ENCODE results near the gene ARHGAP24.

ARHGAP24 gene

DNA sequence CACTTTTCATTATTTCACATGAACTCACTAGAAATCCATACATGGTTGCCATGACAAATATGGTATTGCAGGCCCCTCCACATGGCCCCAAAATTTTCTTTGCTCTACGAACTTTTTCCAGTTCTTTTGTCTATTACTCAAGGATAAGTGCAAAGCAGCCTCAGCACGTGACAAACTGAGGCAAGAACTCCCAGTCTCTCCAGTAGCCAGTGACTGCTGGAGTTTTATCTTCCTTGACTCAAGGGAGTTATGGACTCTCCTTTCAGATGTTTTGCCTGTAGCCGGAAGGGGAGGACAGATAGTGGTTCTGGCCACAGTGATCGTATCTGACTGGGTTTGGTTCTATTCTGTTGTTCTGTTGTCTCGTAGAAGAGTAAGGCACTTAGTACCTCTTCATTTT is 105.5 kb downstream of the ARHGAP24 start:
- no peak for DNase-seq (ENCODE audit: low read depth in 2 of 2)

DNA sequence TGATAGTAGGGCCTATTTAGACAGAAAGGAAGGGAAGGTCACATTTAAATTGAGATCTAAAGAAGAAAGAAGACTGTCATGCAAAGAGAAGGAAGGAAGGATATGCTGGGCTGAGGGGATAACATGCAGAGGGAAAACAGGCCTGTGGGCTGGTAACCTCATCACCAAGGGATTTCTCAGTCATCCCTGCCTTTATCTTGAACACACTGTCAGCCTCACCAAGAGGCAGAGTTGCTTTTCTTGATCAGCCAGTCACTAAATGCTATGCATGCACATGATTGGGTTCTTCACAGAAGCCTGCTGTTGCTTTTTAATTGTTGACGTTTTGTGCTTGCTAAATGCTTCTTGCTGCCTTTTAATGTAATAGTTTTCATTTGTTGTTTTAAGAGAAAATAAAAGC is 113.0 kb downstream of the ARHGAP24 start:
- no peak for DNase-seq (ENCODE audit: low read depth in 2 of 2)

DNA sequence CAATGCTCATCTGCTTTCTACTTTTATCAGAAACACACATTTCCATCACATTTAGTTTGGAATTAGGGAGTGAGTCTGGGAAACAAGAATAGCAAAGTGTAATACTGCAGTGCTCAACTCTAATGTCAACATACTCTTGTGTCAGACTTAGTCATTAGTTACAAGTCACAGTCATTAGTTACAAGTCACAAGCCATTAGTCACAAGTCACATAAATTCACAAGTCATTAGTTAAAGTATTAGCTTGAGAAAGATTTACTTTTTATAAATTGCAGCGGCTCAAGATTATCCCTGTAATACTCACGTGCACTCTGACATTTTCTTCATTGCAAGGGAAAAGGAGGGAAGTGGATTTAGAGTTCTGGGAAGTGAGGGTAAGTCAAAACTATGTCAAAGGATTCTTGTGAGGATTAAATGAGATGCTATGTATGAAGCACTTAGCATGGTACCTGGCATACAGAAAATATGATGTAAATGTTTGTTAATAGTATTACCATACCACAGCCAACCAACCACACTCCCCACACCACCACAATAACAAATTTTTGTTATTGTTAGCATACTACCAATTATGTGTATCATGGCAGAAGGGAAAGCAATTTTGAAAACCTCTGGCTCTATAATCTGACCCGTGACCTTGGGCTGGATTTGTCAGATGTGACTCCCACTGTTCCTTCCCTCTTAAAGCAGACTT is 116.6 kb downstream of the ARHGAP24 start:
- DNase-seq (ENCODE audit: low read depth in 2 of 2): no peak

DNA sequence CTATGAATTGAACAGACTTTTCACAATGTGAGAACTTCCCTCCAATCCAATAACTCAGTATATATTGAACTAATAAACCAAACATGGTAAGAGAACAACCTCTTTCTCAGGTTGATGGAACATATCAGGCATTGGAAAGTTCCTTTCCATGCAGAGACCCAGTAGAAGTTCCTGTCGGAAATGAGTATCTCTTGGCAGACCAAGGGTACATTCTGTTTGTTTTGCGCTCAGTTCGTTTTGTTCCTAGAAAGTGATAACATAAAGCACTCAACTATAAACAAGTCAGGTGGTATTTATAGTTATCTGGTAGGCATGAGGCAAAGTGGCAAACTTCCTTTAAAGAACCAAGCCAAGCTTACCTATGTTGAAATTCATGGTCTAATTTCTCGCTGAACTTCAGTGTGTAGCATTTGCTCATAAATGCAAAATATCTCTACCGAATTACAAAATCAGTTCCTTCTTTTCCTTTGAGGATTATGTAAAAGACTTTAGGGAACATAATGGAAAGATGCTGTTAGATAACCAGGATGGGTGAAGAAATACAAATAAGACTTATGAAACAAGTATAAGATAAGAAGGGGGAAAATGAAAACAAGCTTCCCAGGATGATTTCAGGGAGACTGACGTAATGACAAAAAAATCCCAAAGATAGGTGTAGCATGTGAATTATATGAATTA is 120.3 kb downstream of the ARHGAP24 start:
- DNase-seq (ENCODE audit: low read depth in 2 of 2): no peak

DNA sequence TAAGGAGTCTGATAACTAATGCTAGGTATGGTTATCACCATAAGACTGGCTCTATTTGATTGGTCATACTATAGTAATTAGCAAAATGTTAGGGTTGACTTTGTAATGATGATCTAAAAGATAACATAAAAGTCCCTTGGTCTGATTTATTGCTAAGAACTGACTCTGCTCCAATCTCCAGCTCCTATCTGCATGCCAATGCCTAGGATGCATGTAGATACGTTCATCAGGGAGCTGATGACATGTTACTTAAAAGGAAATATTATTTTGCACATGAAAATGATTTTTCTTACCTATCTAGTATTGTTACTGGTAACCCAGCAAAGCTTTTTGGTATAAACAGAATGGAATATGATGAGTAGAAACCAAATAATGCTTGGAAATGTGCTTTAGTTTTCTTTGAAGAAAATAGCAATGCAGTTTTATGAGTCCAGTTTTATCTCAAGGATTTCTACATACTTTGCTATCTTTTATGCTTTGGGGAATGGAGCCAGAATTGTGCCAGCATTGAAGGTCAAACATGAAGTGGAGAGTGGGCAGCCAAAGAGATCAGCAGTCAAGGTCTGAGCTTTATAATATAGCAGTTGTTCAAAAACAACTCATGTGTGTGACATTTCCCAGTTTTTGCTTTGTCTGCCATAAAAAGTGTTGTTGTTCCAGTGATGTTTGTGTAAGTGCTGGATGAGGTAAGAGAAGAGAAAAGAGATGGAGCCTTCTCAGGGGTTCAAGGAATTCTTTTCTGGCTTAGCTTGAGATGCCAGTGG is 121.0 kb downstream of the ARHGAP24 start:
- DNase-seq (ENCODE audit: low read depth in 2 of 2): no peak

DNA sequence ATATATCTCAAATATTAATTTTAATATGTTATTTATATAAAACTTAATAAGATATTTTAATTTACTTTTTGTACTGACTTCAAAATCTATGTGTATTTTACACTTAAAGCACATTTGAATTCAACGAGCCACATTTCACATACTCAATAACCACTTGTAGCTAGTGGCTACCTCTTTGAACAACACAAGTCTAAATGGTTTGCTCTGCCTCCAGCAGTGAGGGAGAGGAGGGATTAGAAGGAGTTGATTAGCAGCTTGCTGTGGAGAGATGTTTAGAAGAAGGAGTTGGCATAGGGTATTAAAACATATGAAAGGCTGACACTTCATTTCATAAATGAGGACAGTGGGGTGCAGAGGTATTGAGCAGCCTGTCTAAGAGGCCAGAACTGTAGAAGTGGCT is 124.0 kb downstream of the ARHGAP24 start:
- no peak for DNase-seq (ENCODE audit: low read depth in 2 of 2)

DNA sequence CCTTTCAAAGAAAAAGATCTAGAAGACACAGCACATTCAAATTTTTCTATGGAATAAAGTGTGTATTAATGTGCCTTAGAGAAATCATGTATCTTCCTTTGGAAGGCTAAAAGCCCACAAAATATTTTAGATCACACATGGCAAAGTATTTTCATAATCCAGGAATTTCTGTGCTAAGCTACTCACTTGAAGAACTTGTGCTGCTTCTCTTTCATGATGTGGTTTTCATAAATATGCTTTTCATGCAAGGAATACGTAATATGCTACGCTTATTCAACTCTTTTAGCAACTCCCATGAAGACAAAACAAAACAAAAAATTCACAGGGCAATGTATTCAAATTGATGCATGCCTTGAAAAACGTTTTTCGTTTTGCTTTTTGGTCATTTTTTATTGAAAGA is 125.6 kb downstream of the ARHGAP24 start:
- no peak for DNase-seq (ENCODE audit: low read depth in 2 of 2)

DNA sequence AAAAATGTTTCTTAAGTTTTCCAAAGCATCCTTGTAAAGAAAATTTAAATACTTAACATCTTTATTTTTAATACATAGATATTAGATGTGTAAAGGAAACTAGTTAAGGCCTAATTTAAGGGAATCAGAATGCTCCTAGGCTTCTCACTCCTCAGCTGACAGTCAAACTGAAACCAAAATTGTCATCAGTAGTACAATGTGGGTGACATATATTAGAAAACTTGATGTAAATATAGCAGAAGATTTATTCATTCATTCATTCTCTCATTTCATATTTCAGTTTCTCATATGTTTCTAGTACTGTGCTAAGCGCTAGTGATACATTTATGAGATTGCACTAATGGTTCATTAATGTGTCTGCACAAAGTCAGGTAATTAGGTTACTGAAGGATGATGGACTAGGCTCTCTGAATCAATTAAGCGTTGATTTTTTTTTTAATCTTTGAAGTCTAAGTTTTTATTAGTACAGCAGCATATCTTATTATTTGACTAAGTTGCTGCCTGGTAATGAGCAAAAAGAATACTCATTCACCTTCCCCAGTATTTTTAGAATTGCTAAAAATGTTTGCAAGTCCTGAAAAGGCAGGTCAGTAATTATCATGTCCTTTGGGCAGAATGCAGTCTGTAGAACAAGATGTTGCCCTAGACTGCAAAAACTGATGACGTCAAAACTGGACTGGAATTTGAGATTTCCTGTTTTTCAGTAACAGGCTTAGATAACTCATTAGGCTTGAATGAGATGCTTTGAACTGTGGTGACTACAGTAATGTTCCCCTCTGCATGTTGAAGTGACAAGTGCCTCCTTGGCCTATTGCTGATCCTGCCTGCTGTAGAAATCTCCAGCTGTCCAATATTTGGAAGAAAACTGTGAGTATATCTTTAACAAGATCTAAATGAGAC is 128.7 kb downstream of the ARHGAP24 start:
- no peak for DNase-seq (ENCODE audit: low read depth in 2 of 2)

DNA sequence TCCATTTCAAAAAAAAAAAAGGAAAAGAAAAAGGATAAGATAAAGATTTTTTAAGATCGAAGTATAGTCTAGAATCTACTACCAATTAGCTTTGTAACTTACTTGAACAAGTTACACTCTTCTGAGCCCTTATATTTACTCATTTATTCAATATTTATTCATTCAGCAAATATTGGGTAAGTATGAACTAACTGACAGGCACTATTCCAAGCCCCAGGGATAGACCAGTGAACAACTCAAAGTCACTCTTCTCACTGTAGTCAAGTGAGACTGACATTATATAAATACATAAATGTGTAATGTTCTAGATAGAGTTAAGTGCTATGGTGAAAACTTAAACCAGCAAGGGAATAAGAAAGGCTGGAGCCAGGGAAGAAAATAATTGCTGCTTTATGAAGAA is 131.6 kb downstream of the ARHGAP24 start:
- DNase-seq (ENCODE audit: low read depth in 2 of 2): no peak

DNA sequence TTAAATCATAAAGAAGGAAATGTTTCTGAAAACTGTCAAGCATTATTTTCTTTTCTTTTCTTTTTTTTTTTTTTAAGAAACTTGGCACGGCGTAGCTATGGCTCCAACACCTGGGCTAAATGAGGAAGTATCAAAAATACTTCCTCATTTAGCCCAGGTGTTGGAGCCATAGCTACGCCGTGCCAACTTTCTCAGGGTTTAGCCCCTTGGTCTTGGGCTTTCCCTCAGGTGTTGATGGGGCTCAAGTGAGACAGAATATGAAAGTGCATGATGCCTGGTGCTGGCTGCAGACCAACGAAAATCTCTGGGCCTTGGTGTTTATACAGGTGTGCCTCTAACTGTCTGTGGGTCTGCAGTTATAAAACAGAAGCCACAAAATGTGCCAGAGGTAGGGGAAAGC is 132.7 kb downstream of the ARHGAP24 start:
- DNase-seq (ENCODE audit: low read depth in 2 of 2): no peak

DNA sequence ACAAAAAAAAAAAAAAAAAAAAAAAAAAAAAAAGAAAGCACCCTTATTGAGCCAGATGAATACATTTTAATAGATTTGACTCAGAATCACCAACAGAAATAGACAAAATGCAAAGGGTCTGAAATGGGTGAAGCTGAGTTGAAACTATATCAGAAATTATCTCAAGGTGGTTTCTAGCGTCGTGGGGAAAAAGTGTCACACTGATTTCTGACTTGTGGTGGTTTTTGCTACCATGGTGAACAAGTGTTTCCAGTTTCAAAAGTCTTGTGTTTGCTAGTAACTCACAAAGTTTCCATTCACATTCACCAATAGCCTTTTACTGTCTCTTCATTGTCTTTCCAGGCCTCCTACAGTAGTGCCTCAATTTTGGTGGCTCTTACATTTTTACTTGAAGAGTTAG is 135.5 kb downstream of the ARHGAP24 start:
- DNase-seq (ENCODE audit: low read depth in 2 of 2): no peak

DNA sequence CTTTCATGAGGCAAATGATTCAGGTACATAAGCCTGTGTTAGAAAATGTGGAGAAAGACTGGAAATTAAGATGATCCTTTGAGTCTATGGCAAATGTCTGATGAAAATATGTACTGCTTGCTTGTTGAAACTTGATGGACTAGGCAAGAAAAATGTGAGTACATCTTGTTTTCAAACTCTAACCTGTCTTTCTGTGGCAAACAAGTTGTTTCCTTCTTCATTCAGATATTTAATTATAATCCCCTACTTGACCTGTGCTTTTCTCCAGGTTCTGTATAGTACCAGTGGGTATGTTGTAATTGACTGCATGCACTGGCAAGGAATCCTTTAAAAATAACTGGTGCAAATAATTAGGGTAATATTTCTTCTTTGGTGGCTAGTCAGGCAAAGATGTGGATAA is 136.7 kb downstream of the ARHGAP24 start:
- no peak for DNase-seq (ENCODE audit: low read depth in 2 of 2)

DNA sequence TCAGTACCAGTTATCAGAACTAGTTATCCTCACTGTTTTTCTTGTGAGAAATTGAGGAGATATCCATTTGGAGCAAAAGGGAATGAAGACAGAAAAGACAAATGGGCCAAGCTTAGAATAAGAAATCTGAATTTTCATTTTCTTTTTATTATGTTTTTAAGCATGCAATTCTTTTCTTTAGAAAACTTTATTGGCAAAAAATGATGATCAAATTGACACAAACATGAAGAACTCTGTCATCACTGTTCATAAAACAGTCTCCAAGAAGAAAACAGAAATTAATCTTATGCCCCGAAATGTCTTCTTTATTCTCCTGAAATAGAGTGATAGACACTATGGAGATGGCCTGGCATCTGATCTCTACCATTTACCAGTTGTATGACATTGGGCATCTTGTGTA is 139.0 kb downstream of the ARHGAP24 start:
- no peak for DNase-seq (ENCODE audit: low read depth in 2 of 2)

DNA sequence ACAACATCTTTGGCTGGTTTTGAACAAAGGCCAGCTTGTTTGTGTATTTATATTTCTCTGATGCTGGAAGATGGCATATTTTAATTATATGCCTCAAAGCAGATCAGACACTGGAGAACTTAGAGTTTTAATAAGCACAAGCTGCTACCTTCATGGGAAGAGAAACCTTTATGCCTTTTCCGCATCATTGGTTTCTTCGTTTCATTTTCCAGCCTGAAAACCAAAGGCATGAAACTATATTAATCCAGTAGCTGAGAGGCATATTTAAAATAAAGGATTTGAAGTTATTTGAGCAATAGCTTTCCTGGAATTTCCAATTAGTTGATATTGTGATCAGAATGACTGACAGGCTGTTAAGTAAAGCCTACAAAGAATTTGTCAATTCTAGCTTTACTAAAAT is 141.0 kb downstream of the ARHGAP24 start:
- DNase-seq (ENCODE audit: low read depth in 2 of 2): no peak

DNA sequence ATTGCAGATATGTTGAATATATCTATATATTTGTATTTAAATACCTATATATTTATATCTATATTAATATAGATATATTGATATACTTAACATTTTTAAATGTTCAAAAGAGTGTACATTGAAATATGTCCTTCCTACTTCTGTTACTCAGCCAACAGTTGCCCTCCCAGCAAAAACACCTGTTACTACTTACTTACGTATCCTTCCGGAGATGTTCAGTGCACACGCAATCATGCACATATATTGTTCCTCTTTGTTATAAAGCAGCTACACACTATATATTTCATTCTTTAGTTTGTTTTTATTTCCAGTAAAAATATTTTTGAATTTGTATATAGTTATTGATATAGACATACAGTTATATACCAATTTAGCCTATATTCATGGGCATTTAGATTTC is 142.3 kb downstream of the ARHGAP24 start:
- DNase-seq (ENCODE audit: low read depth in 2 of 2): no peak

DNA sequence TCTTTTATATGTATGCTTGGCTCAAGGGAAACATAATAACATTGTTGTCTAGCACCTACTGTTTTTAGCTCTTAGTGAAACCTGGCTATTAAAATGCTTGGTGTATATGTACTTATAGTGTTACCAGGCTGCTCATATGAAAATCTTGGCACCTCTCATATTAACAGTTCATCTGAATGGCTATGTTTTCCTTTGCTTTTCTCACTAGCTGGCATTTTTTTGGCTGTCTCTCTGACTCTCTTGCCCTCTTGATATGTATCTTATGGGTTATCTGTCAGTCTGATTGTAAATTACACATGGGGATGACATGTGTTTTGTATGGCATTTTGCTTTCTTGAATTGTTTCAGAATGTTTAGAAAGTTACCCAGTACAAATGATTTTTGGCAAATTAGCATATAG is 158.0 kb downstream of the ARHGAP24 start:
- DNase-seq (ENCODE audit: low read depth in 2 of 2): no peak

DNA sequence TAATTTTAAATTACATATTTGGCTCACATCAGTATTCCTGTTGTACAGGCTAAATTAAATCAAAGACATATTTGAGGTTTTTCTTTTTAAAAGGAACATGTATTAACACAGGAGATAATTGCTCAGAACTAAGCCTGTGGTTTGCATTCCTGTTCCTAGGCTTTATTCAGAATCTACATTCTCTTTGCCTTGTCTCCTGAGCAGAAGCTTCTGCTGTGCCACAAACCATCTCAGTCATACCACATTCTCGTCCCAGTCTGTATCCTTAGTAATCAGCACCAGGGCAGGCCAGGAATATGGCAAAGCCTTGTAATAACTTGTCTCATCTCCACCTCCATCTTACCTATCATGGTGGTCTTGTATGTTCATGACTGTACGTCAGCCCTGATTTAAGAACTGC is 162.8 kb downstream of the ARHGAP24 start:
- no peak for DNase-seq (ENCODE audit: low read depth in 2 of 2)

DNA sequence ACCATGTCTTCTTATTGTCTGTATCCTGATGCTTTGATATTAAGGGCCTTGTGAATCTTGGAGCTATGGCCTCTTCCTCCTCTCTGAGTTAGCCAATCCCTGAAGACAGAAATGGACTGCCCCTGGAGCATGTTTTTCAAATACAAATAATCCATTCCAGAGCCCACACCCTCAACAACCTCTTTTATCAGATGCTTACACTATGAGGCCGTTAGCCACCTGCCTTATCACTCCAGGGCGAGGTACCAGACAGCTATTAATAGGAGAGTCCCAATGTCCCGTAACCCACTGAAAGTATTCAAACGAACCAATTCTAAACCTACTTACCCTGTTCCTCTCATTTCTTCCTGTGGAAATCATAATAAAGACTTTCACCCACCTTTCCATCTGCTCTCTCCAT is 165.0 kb downstream of the ARHGAP24 start:
- DNase-seq (ENCODE audit: low read depth in 2 of 2): no peak

DNA sequence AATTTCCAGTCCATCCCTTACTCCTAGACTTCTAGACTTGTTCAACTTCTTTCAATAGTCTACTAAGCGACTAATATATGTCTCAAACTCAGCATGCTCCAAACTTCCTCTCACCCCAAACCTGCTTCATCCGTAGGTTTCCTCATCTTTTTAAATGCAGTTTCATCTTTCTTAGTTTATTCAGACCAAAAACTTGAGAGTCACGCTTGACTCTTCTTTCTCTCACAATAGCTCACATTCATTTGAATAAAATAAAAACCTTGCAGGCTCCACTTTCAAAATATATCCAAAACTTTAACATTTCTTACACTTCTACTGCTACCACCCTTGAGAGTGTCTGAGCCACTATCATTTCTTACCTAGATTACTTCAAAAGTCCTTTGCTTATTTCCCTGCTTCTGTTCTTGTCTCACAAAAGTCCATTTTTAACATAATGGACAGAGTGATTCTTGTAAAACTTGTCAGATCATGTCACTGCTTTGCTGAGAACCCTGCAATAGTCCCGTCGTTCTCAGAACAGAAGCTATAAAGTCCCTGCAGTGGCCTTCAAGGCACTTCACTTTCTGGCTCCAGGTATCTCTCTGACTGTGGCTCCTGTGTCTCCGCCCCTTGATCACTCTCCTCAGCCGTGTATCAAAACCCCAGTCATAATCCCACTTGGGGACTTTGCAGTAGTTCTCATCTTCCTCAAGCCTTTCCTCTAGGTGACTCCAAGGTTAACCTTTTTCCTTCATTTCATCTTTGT is 167.6 kb downstream of the ARHGAP24 start:
- DNase-seq (ENCODE audit: low read depth in 2 of 2): no peak

DNA sequence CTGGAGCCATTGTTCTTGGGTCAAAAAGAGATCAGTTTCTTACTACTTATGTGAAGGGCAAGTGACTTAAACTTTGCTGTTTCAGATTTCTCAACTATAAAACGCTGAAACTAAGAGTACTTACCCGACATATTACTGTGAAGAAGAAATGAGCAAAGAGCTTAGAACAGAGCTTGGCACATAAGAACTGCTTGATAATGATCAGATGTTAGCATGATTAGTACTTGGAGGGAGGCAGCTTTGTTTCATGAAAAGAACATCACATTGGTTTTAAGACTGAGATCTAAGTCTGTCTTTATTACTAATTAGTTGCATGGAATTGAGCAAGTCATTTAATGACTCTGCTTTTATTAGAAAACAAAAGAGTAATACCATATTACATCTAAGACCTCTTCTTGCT is 169.1 kb downstream of the ARHGAP24 start:
- no peak for DNase-seq (ENCODE audit: low read depth in 2 of 2)

DNA sequence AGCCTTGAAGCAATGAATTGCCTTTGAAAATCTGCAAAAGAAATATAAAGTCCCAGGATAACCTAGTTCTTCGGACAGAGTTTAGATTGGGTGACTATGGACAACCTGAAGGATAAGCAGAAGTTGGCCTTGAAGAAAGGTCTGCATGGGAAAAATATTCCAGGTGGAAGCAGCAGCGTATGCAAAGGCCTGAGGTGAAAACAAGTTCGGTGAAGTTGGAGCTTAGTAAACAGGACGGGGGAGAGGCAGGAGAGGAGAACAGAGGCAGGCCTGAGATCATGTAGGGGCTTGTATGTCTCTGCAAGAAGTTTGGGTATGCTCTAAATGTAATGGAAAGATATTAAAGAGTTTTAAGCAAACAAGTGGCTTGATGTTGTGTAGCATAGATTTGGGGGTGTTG is 176.0 kb downstream of the ARHGAP24 start:
- DNase-seq (ENCODE audit: low read depth in 2 of 2): no peak

Data from stimulated activated CD4-positive, alpha-beta T cell treated with anti-CD3 and anti-CD28 coated beads, Interleukin-1b, Interleukin-23, amount 100 ng/mL, for 4 hours (primary cell).